PC-9 (cell line): ENCODE data around the gene PRKAG2.

Source experiments
- CTCF ChIP-seq: fragments of 200-600 bp; sonication (generic); conservative IDR thresholded peaks from 2 replicates; pipeline ENCODE4 v1.6.1; 2017; ENCODE audit warnings: mixed run types, antibody characterized with exemption, mild to moderate bottlenecking, moderate library complexity
- EZH2 ChIP-seq: fragments of 200-600 bp; sonication (generic); IDR thresholded peaks from 2 replicates; pipeline ENCODE4 v1.8.0; 2017; ENCODE audit warnings: antibody characterized with exemption, low read depth

GRCh38 chr7:151738925-151739324 is 138.0 kb downstream of the PRKAG2 start:
- TF ChIP-seq CTCF = no peak
- TF ChIP-seq EZH2 = no peak
